ENCODE results near the gene CLMP. TPM values are rescaled to one million over a fixed set of nuclear protein-coding genes. Genes with fewer than 3 reads are reported as not detected.

Gene CLMP
- total RNA-seq, 1 experiment from 2014 or later, result not detected

- peaks cover 13% of the 10 kb centered on the region for H3K4me1 Mint-ChIP-seq (ENCODE audit: low read depth, unreplicated experiment)
- DNase-seq, result no peak
- peaks cover 5% of the 10 kb centered on the region for H3K36me3 Mint-ChIP-seq (ENCODE audit: insufficient read depth, unreplicated experiment)
- no peak overlapping the region for H3K4me3 Mint-ChIP-seq (ENCODE audit: low read depth, unreplicated experiment)
- no peak overlapping the region for H3K27ac Mint-ChIP-seq (ENCODE audit: unreplicated experiment)
- H3K9me3 Mint-ChIP-seq (ENCODE audit: low read depth, unreplicated experiment), result no peaks in the 10 kb centered on the region
- BruUV-seq (replicated peaks), result no TSS peak
- intact Hi-C loops (cut with micrococcal nuclease; ENCODE audit: unreplicated experiment), result no loop called here
- no peaks in the 10 kb centered on the region for H3K27me3 Mint-ChIP-seq (ENCODE audit: unreplicated experiment)
- TF ChIP-seq CTCF (IDR thresholded peaks at IDR 0.05; ENCODE audit: unreplicated experiment), result no peak
- CTCF ChIA-PET, result no interaction called here
Measured at GRCh38 chr11:123143476-123143875, 51.6 kb downstream of the CLMP start.

GRCh38 chr11:123139206-123139605 is 55.8 kb downstream of the CLMP start:
- Mint-ChIP-seq H3K27me3 (ENCODE audit: unreplicated experiment) (no peaks in the 10 kb centered on the region), H3K36me3 (ENCODE audit: insufficient read depth, unreplicated experiment) (no peaks in the 10 kb centered on the region), H3K9me3 (ENCODE audit: low read depth, unreplicated experiment) (no peaks in the 10 kb centered on the region), H3K4me3 (ENCODE audit: low read depth, unreplicated experiment) (no peak overlapping the region), H3K27ac (ENCODE audit: unreplicated experiment) (no peak overlapping the region), H3K4me1 (ENCODE audit: low read depth, unreplicated experiment) (no peaks in the 10 kb centered on the region)
- no TSS peak for BruUV-seq (replicated peaks)
- intact Hi-C loops (cut with micrococcal nuclease; ENCODE audit: unreplicated experiment), result no loop called here
- TF ChIP-seq CTCF (IDR thresholded peaks at IDR 0.05; ENCODE audit: unreplicated experiment), result no peak
- CTCF ChIA-PET, result no interaction called here
- no peak for DNase-seq

DNA sequence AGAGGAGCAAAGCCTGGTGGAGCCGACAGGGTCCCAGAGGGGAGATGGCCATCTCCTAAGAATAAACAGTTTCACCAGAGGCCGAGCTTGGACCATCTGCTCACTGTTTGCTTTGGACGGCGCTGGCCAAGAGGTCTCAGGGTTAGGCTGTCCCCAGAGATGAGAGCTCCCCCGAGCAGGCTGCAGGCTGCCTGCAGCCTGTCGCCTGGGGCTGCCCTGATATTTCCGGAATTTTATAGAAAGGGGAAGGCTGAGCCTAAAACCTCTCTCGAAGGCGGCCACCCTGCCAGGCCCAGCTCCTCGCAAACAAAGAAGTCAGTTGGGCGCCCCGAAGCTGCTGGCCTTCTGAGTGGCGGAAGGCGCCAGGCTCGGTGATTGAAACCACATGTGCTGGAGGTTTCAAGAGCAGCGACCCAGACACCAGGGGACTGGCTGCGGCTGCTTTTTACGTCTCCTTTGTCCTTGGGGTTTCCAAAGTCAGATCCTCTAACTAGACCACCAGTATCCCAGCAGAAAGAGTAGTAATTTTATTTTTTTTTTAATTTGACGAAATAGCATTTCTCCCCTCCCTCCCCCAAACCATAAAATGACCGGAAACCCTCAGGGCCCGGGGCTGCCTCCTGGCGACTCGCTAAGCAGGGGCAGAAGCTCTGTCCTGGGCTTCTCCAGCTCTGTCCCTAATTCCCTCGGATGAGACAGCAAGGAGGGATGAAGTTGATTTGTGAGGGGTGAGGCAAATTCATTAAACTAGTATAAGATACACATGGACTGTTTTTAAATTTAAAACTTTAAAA is 57.4 kb downstream of the CLMP start:
- Mint-ChIP-seq H3K4me1 (ENCODE audit: low read depth, unreplicated experiment) (no peaks in the 10 kb centered on the region), H3K36me3 (ENCODE audit: insufficient read depth, unreplicated experiment) (no peaks in the 10 kb centered on the region), H3K27ac (ENCODE audit: unreplicated experiment) (no peak overlapping the region), H3K4me3 (ENCODE audit: low read depth, unreplicated experiment) (no peak overlapping the region), H3K9me3 (ENCODE audit: low read depth, unreplicated experiment) (no peaks in the 10 kb centered on the region), H3K27me3 (ENCODE audit: unreplicated experiment) (no peaks in the 10 kb centered on the region)
- TF ChIP-seq CTCF (IDR thresholded peaks at IDR 0.05; ENCODE audit: unreplicated experiment), result no peak
- intact Hi-C loops (cut with micrococcal nuclease; ENCODE audit: unreplicated experiment), result no loop called here
- BruUV-seq (replicated peaks), result no TSS peak
- CTCF ChIA-PET, result interaction anchor here (0.6 kb wide), 1 partner anchor 14 kb away, joined by 5 read pairs; no protein-coding TSS in a partner anchor
- no peak for DNase-seq

GRCh38 chr11:123135863-123136446 is 59.1 kb downstream of the CLMP start:
- no TSS peak for BruUV-seq (replicated peaks)
- Mint-ChIP-seq H3K4me1 (ENCODE audit: low read depth, unreplicated experiment) (no peaks in the 10 kb centered on the region), H3K27ac (ENCODE audit: unreplicated experiment) (no peak overlapping the region), H3K9me3 (ENCODE audit: low read depth, unreplicated experiment) (no peaks in the 10 kb centered on the region), H3K27me3 (ENCODE audit: unreplicated experiment) (no peaks in the 10 kb centered on the region), H3K36me3 (ENCODE audit: insufficient read depth, unreplicated experiment) (no peaks in the 10 kb centered on the region), H3K4me3 (ENCODE audit: low read depth, unreplicated experiment) (no peak overlapping the region)
- CTCF ChIA-PET, result no interaction called here
- TF ChIP-seq CTCF (IDR thresholded peaks at IDR 0.05; ENCODE audit: unreplicated experiment), result no peak
- intact Hi-C loops (cut with micrococcal nuclease; ENCODE audit: unreplicated experiment), result no loop called here
- no peak for DNase-seq

All from Calu3 (cell line).